Measurements from ENCODE around the gene TMEM242. TPM values are rescaled to one million over a fixed set of nuclear protein-coding genes. Genes with fewer than 3 reads are reported as not detected.

Gene TMEM242
- total and polyA plus RNA-seq, 10 donors: 3.7 to 16.0 (median 7.2) TPM

Other genes starting within 250 kb of the TMEM242 start
- 10 to 100 TPM; 10.0 to 18.2 (median 15.8) TPM for gene ZDHHC14, start 57.7 kb upstream of the TMEM242 start, total RNA-seq
- gene ZDHHC14, start 57.7 kb upstream of the TMEM242 start, polyA plus RNA-seq: 10 to 100 TPM in 2 of 3 donors, 1 to 10 TPM in 1; 7.8 to 12.8 (median 10.7) TPM

Data from spleen (tissue), 10 donors.